Islet of Langerhans (tissue), 1 donor: ENCODE measurements around the gene CCDC106.

Source experiments
- FAIRE-seq: peaks from one replicate; lab custom pipeline; 2011; peaks lifted over from hg19 to GRCh38; lab: Jason Lieb, UNC

The CCDC106 gene

GRCh38 chr19:55697698-55698097 is 49.7 kb downstream of the CCDC106 start:
- no peak for FAIRE-seq

- FAIRE-seq, result no peak
Observed at GRCh38 chr19:55698256-55698655, 50.2 kb downstream of the CCDC106 start.

- FAIRE-seq, result no peak
Observed at GRCh38 chr19:55699221-55699620, 51.2 kb downstream of the CCDC106 start.

GRCh38 chr19:55700813-55701212 is 52.8 kb downstream of the CCDC106 start:
- FAIRE-seq, result no peak

GRCh38 chr19:55702131-55702627 is 54.2 kb downstream of the CCDC106 start:
- no peak for FAIRE-seq
